H9 (cell line): ENCODE data around the gene UNC13D. TPM values are rescaled to one million over a fixed set of nuclear protein-coding genes. Genes with fewer than 3 reads are reported as not detected.

Experiments used
- DNase-seq: peaks from one replicate; pipeline ENCODE4 v3.0.0-alpha.2; 2017
- H2AFZ ChIP-seq: one replicate; pipeline ENCODE4 v1.6.1; 2013; ENCODE audit warnings: mild to moderate bottlenecking, low read length, control low read depth, moderate library complexity
- H2AK5ac ChIP-seq: 2 replicates; pipeline ENCODE4 v1.6.1; 2013; ENCODE audit warnings: low read length, control low read depth, mixed read lengths; ENCODE audit not compliant: insufficient read length
- H2BK120ac ChIP-seq: one replicate; pipeline ENCODE4 v1.6.1; 2013; ENCODE audit warnings: low read depth, mild to moderate bottlenecking, low read length, control low read depth, inconsistent platforms; ENCODE audit not compliant: poor library complexity, severe bottlenecking
- H2BK12ac ChIP-seq: 2 replicates; pipeline ENCODE4 v1.6.1; 2013; ENCODE audit warnings: low read length, control low read depth, mixed read lengths, low read depth; ENCODE audit not compliant: insufficient read length
- H2BK15ac ChIP-seq: 2 replicates; pipeline ENCODE4 v1.6.1; 2013; ENCODE audit warnings: low read depth, low read length, control low read depth
- H2BK20ac ChIP-seq: one replicate; pipeline ENCODE4 v1.6.1; 2013; ENCODE audit warnings: low read depth, mild to moderate bottlenecking, low read length, control low read depth, inconsistent platforms; ENCODE audit not compliant: poor library complexity, severe bottlenecking
- H2BK5ac ChIP-seq: 2 replicates; pipeline ENCODE4 v1.6.1; 2013; ENCODE audit warnings: low read length, control low read depth, mixed read lengths; ENCODE audit not compliant: insufficient read length
- H3K14ac ChIP-seq: 2 replicates; pipeline ENCODE4 v1.6.1; 2013; ENCODE audit warnings: low read length, control low read depth; ENCODE audit not compliant: insufficient read depth
- H3K18ac ChIP-seq: 2 replicates; pipeline ENCODE4 v1.6.1; 2013; ENCODE audit warnings: low read depth, mild to moderate bottlenecking, mixed read lengths, low read length, control low read depth; ENCODE audit not compliant: insufficient read length
- H3K23ac ChIP-seq: 2 replicates; pipeline ENCODE4 v1.6.1; 2013; ENCODE audit warnings: low read length, control low read depth, mixed read lengths, low read depth; ENCODE audit not compliant: insufficient read length
- H3K23me2 ChIP-seq: 2 replicates; pipeline ENCODE4 v1.6.1; 2013; ENCODE audit warnings: low read depth, mild to moderate bottlenecking, mixed read lengths, low read length, control low read depth; ENCODE audit not compliant: insufficient read length, poor library complexity, severe bottlenecking
- H3K27ac ChIP-seq: 2 replicates; pipeline ENCODE4 v1.5.1; 2013; ENCODE audit warnings: low read length, control low read depth, mixed read lengths, low read depth; ENCODE audit not compliant: insufficient read length
- H3K27me3 ChIP-seq: 2 replicates; pipeline ENCODE4 v1.6.1; 2013; ENCODE audit warnings: low read length, control low read depth, inconsistent platforms; ENCODE audit not compliant: insufficient read depth
- H3K4ac ChIP-seq: 2 replicates; pipeline ENCODE4 v1.6.1; 2013; ENCODE audit warnings: low read depth, mild to moderate bottlenecking, control low read depth, inconsistent platforms, low read length, moderate library complexity
- H3K4me1 ChIP-seq: 2 replicates; pipeline ENCODE4 v1.6.1; 2013; ENCODE audit warnings: low read length, control low read depth, inconsistent platforms; ENCODE audit not compliant: insufficient read depth
- H3K4me2 ChIP-seq: 2 replicates; pipeline ENCODE4 v1.6.1; 2013; ENCODE audit warnings: low read length, control low read depth, mixed read lengths; ENCODE audit not compliant: insufficient read length, insufficient read depth
- H3K56ac ChIP-seq: 2 replicates; pipeline ENCODE4 v1.6.1; 2013; ENCODE audit warnings: low read depth, mild to moderate bottlenecking, mixed read lengths, low read length, control low read depth; ENCODE audit not compliant: insufficient read length
- H3K79me1 ChIP-seq: 2 replicates; pipeline ENCODE4 v1.6.1; 2013; ENCODE audit warnings: low read depth, mild to moderate bottlenecking, moderate library complexity, low read length, control low read depth, inconsistent platforms; ENCODE audit not compliant: insufficient read depth, poor library complexity, severe bottlenecking
- H3K79me2 ChIP-seq: 2 replicates; pipeline ENCODE4 v1.6.1; 2013; ENCODE audit warnings: low read length, control low read depth, inconsistent platforms; ENCODE audit not compliant: insufficient read depth
- H3K9ac ChIP-seq: 2 replicates; pipeline ENCODE4 v1.6.1; 2013; ENCODE audit warnings: low read length, control low read depth, mixed read lengths; ENCODE audit not compliant: insufficient read length; ENCODE audit errors: extremely low read depth
- H3K9me3 ChIP-seq: one replicate; pipeline ENCODE4 v1.6.1; 2013; ENCODE audit warnings: low read depth, low read length, inconsistent platforms; ENCODE audit not compliant: control insufficient read depth
- H3T11ph ChIP-seq: one replicate; pipeline ENCODE4 v1.6.1; 2013; ENCODE audit warnings: mild to moderate bottlenecking, low read length, control low read depth, inconsistent platforms
- H4K20me1 ChIP-seq: one replicate; pipeline ENCODE4 v1.6.1; 2013; ENCODE audit not compliant: control insufficient read depth, insufficient read length, insufficient read depth
- H4K5ac ChIP-seq: 2 replicates; pipeline ENCODE4 v1.6.1; 2013; ENCODE audit warnings: low read depth, mild to moderate bottlenecking, mixed read lengths, low read length, control low read depth; ENCODE audit not compliant: insufficient read length
- H4K8ac ChIP-seq: replicated peaks from 2 replicates; pipeline ENCODE4 v1.6.1; 2013; ENCODE audit warnings: low read length, control low read depth, mixed read lengths, low read depth; ENCODE audit not compliant: insufficient read length
- H4K91ac ChIP-seq: 2 replicates; pipeline ENCODE4 v1.6.1; 2013; ENCODE audit warnings: low read depth, mild to moderate bottlenecking, moderate library complexity, mixed read lengths, low read length, control low read depth; ENCODE audit not compliant: insufficient read length
- H3K27ac Mint-ChIP-seq, 3 experiments: 2 replicates in 2 of 3; 3 replicates in 1 of 3; pipeline ENCODE4 v1.8.0; 2020 to 2021; ENCODE audit warnings: mixed read lengths in 3 of 3, mild to moderate bottlenecking in 1 of 3, moderate library complexity in 1 of 3
- H3K27me3 Mint-ChIP-seq: 2 replicates; pipeline ENCODE4 v1.8.0; 2021; ENCODE audit warnings: low read depth, mild to moderate bottlenecking, moderate library complexity, mixed read lengths
- H3K36me3 Mint-ChIP-seq, 3 experiments: 2 replicates in 2 of 3; 3 replicates in 1 of 3; pipeline ENCODE4 v1.8.0; 2020 to 2021; ENCODE audit warnings: low read depth in 3 of 3, mixed read lengths in 3 of 3; ENCODE audit not compliant: insufficient read depth in 1 of 3
- H3K4me1 Mint-ChIP-seq, 2 experiments: 2 replicates each; pipeline ENCODE4 v1.8.0; 2020; ENCODE audit warnings: mixed read lengths in 2 of 2
- H3K4me3 Mint-ChIP-seq, 2 experiments: 2 replicates in 1 of 2; 3 replicates in 1 of 2; pipeline ENCODE4 v1.8.0; 2020 to 2021; ENCODE audit warnings: mild to moderate bottlenecking in 2 of 2, mixed read lengths in 2 of 2, moderate library complexity in 1 of 2
- H3K9me3 Mint-ChIP-seq, 2 experiments: 2 replicates in 1 of 2; 3 replicates in 1 of 2; pipeline ENCODE4 v1.8.0; 2020; ENCODE audit warnings: mild to moderate bottlenecking in 2 of 2, mixed read lengths in 2 of 2, moderate library complexity in 1 of 2
- CTCF ChIP-seq: fragments of 200-600 bp; sonication (generic); conservative IDR thresholded peaks from 3 replicates; pipeline ENCODE4 v1.8.0; 2021; ENCODE audit warnings: antibody characterized with exemption, mild to moderate bottlenecking
- WGBS: extraction: QIAGEN DNeasy Blood & Tissue Kit; methylation state at CpG from one replicate; pipeline ENCODE4 v1.1.7; 2013; ENCODE audit warnings: missing lambda C conversion rate, low lambda C conversion rate, mixed read lengths; ENCODE audit not compliant: insufficient read length; ENCODE audit errors: extremely low coverage; 5-methylcytosine and 5-hydroxymethylcytosine counted together
- total RNA-seq: library from RNA; stranded (reverse); gene quantifications from 2 replicates; pipeline ENCODE4 v1.2.1, GENCODE V29; 2021

UNC13D gene
- total RNA-seq, 1 experiment from 2014 or later: 6.3 TPM

DNA sequence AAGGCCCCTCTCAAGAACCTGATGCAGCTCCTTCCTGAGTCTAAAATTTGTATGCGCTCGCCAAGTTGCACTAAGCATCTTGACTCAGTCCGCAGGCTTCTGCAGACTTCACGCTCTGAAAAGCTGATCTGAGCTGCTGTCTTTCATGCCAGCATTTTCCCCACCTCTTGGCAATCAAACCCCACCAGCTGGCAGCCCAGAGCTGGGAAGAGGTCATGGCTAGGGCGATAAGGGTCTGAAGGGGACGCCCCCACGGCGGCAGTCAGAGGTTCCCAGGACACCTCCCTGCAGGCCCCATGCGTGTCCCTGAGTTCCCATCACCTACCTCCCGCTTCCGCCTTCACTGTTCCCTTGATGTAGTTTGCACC lies 5.1 kb upstream of the UNC13D start:
- H2BK12ac ChIP-seq: no peak overlapping the region
- no peak overlapping the region for H2BK5ac ChIP-seq
- H3K4me1 Mint-ChIP-seq: peaks cover 6 to 18% of the 10 kb centered on the region in 2 experiments
- H4K20me1 ChIP-seq: peaks cover 2% of the 10 kb centered on the region
- no peaks in the 10 kb centered on the region for H3K27me3 ChIP-seq
- no peaks in the 10 kb centered on the region for H3K27me3 Mint-ChIP-seq
- H2BK120ac ChIP-seq: no peak overlapping the region
- H2AFZ ChIP-seq: no peak overlapping the region
- peaks cover under 1% of the 10 kb centered on the region; the same call in 1 of the 2 replicates for H3K79me2 ChIP-seq
- WGBS: no CpG with 5 or more reads among the region's 11 CpGs
- no peak overlapping the region for H3K27ac Mint-ChIP-seq
- peaks cover 1% of the 10 kb centered on the region; the same call in 1 of the 2 replicates for H3K4me1 ChIP-seq
- no peak overlapping the region for H3K23ac ChIP-seq
- no peak overlapping the region for H2BK15ac ChIP-seq
- peaks cover under 1% of the 10 kb centered on the region for H3K79me1 ChIP-seq
- H3T11ph ChIP-seq: no peak overlapping the region
- no peak overlapping the region for H4K8ac ChIP-seq
- H2BK20ac ChIP-seq: no peak overlapping the region
- H3K36me3 Mint-ChIP-seq: peaks cover 24 to 58% (median 56%) of the 10 kb centered on the region in 3 experiments
- no peak overlapping the region for H3K4me2 ChIP-seq
- no peaks in the 10 kb centered on the region for H3K9me3 Mint-ChIP-seq
- no peaks in the 10 kb centered on the region for H3K9me3 ChIP-seq
- H4K91ac ChIP-seq: no peak overlapping the region
- no peak overlapping the region for H4K5ac ChIP-seq
- no peak for TF ChIP-seq CTCF
- H3K27ac ChIP-seq: no peak overlapping the region
- H3K4ac ChIP-seq: no peak overlapping the region
- no peak overlapping the region for H2AK5ac ChIP-seq
- no peak overlapping the region for H3K18ac ChIP-seq
- H3K23me2 ChIP-seq: no peaks in the 10 kb centered on the region
- H3K4me3 Mint-ChIP-seq: no peak overlapping the region
- H3K14ac ChIP-seq: no peak overlapping the region
- no peak for DNase-seq
- H3K9ac ChIP-seq: no peak overlapping the region
- H3K56ac ChIP-seq: no peak overlapping the region
